Loucy (cell line): ENCODE results near the gene C12orf60.

Source experiments
- H2AFZ ChIP-seq: fragments of 200-600 bp; sonication (generic); 2 replicates; pipeline ENCODE4 v1.6.0; 2016; ENCODE audit warnings: antibody characterized with exemption, mild to moderate bottlenecking, low read length, moderate library complexity
- H3F3A ChIP-seq: fragments of 200-600 bp; 2 replicates; pipeline ENCODE4 v1.6.0; 2016; ENCODE audit warnings: antibody characterized with exemption, low read depth, mild to moderate bottlenecking
- H3K27me3 ChIP-seq: fragments of 200-600 bp; sonication (generic); 2 replicates; pipeline ENCODE4 v1.6.1; 2014; ENCODE audit warnings: low read length, mild to moderate bottlenecking; ENCODE audit not compliant: insufficient read depth, poor library complexity, severe bottlenecking
- H3K36me3 ChIP-seq: fragments of 200-600 bp; sonication (generic); 2 replicates; pipeline ENCODE4 v1.6.1; 2016; ENCODE audit warnings: low read length; ENCODE audit not compliant: insufficient read depth
- H3K4me1 ChIP-seq: fragments of 200-600 bp; sonication (generic); 2 replicates; pipeline ENCODE4 v1.5.1; 2014; ENCODE audit warnings: low read length, mild to moderate bottlenecking; ENCODE audit not compliant: insufficient read depth, poor library complexity, severe bottlenecking
- H3K4me2 ChIP-seq: fragments of 200-600 bp; sonication (generic); 2 replicates; pipeline ENCODE4 v1.6.0; 2014; ENCODE audit warnings: antibody characterized with exemption, low read length, low read depth, mild to moderate bottlenecking; ENCODE audit not compliant: poor library complexity, severe bottlenecking
- H3K4me3 ChIP-seq: fragments of 200-600 bp; sonication (generic); 2 replicates; pipeline ENCODE4 v1.5.1; 2014; ENCODE audit warnings: low read length, mild to moderate bottlenecking, mixed read lengths; ENCODE audit not compliant: poor library complexity, severe bottlenecking
- H3K79me2 ChIP-seq: fragments of 200-600 bp; sonication (generic); 2 replicates; pipeline ENCODE4 v1.6.1; 2014; ENCODE audit warnings: low read length; ENCODE audit not compliant: insufficient read depth
- H3K9ac ChIP-seq: fragments of 200-600 bp; sonication (generic); 2 replicates; pipeline ENCODE4 v1.6.0; 2014; ENCODE audit warnings: mild to moderate bottlenecking, low read depth, low read length, moderate library complexity; ENCODE audit not compliant: poor library complexity, severe bottlenecking
- H3K9me2 ChIP-seq: fragments of 200-600 bp; sonication (generic); replicated peaks from 2 replicates; pipeline ENCODE4 v1.6.1; 2016; ENCODE audit warnings: low read depth, low read length, mixed read lengths
- H3K9me3 ChIP-seq: fragments of 200-600 bp; sonication (generic); 2 replicates; pipeline ENCODE4 v1.6.1; 2014; ENCODE audit warnings: mild to moderate bottlenecking, antibody characterized with exemption, low read length, low read depth; ENCODE audit not compliant: insufficient read depth
- H4K20me1 ChIP-seq: fragments of 200-600 bp; sonication (generic); 2 replicates; pipeline ENCODE4 v1.6.0; 2014; ENCODE audit warnings: antibody characterized with exemption, low read length, mild to moderate bottlenecking; ENCODE audit not compliant: insufficient read depth, poor library complexity, severe bottlenecking
- CTCF ChIP-seq: fragments of 200-600 bp; sonication (generic); conservative IDR thresholded peaks from 2 replicates; pipeline ENCODE4 v1.5.1; 2014; ENCODE audit warnings: mild to moderate bottlenecking, antibody characterized with exemption, low read length
- EZH2phosphoT487 ChIP-seq: fragments of 200-600 bp; IDR thresholded peaks from 2 replicates; pipeline ENCODE4 v1.6.1; 2018; ENCODE audit warnings: antibody characterized with exemption, mild to moderate bottlenecking, moderate library complexity, borderline replicate concordance

The C12orf60 gene

DNA sequence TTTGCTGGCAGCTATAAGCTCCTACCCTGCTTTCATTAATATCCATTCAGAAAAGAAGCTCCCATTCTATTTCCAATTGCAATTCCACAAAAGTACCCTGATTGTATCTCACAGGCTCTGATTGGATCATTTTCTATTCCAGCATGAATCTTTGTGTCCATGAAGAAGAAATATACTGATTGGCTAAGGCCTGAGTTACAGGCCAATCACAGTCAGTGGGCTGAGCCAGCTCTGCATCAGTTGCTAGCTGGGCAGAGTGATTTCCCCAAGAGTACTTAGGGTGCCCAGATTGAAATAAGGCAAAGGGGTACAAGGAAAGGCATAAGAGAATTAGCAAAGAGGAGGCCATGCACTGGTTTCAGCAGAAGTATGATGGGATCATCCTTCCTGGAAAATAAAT lies 25.4 kb downstream of the C12orf60 start:
- Histone ChIP-seq H3K9ac (no peak overlapping the region), H3K9me3 (no peaks in the 10 kb centered on the region), H3K4me3 (no peak overlapping the region), H3K4me2 (no peak overlapping the region), H3K27me3 (peaks cover 5% of the 10 kb centered on the region), H3K79me2 (no peaks in the 10 kb centered on the region), H3F3A (no peaks in the 10 kb centered on the region), H3K36me3 (no peaks in the 10 kb centered on the region), H3K9me2 (no peaks in the 10 kb centered on the region), H4K20me1 (no peaks in the 10 kb centered on the region), H3K4me1 (no peaks in the 10 kb centered on the region), H2AFZ (no peak overlapping the region)
- TF ChIP-seq CTCF (no peak), EZH2phosphoT487 (no peak)

DNA sequence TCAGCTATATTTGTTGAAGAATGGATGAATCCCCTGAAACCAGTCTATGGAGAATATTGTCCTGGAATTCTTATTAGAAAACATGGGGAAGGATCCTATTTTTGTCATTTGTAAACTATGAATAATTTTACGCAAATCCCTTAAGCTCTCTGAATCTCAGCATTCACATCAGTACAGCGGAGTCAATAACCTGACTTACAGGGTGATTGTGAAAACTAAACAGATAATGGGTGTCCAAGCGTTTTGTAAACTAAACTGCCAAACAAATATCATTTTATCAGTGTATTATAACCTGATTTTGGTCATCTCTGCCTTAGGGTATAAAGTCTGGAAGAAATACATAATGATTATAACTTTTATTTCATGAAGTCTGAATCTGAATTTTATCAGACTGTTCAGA lies 29.9 kb downstream of the C12orf60 start:
- H3K9me3 ChIP-seq: no peaks in the 10 kb centered on the region
- H2AFZ ChIP-seq: no peak overlapping the region
- H3K4me2 ChIP-seq: no peak overlapping the region
- no peak overlapping the region for H3K9ac ChIP-seq
- H3K36me3 ChIP-seq: no peaks in the 10 kb centered on the region
- no peaks in the 10 kb centered on the region for H3F3A ChIP-seq
- peaks cover 5% of the 10 kb centered on the region for H3K27me3 ChIP-seq
- no peak overlapping the region for H3K4me3 ChIP-seq
- TF ChIP-seq CTCF (no peak), EZH2phosphoT487 (no peak)
- no peaks in the 10 kb centered on the region for H4K20me1 ChIP-seq
- no peaks in the 10 kb centered on the region for H3K79me2 ChIP-seq
- H3K4me1 ChIP-seq: no peaks in the 10 kb centered on the region
- no peaks in the 10 kb centered on the region for H3K9me2 ChIP-seq

- no peaks in the 10 kb centered on the region for H3K36me3 ChIP-seq
- no peaks in the 10 kb centered on the region for H3F3A ChIP-seq
- no peaks in the 10 kb centered on the region for H3K4me1 ChIP-seq
- H3K27me3 ChIP-seq: peaks cover 5% of the 10 kb centered on the region
- H3K4me3 ChIP-seq: no peak overlapping the region
- H2AFZ ChIP-seq: no peak overlapping the region
- TF ChIP-seq EZH2phosphoT487 (no peak), CTCF (no peak)
- no peaks in the 10 kb centered on the region for H4K20me1 ChIP-seq
- H3K9me2 ChIP-seq: no peaks in the 10 kb centered on the region
- no peak overlapping the region for H3K9ac ChIP-seq
- H3K79me2 ChIP-seq: no peaks in the 10 kb centered on the region
- H3K9me3 ChIP-seq: no peaks in the 10 kb centered on the region
- no peak overlapping the region for H3K4me2 ChIP-seq
Observed at GRCh38 chr12:14833952-14834351, 30.5 kb downstream of the C12orf60 start.
